ENCODE data around the gene MACROH2A1.
A peak's percentile ranks its signal among the peaks of the same experiment; 100 is the strongest.

Gene MACROH2A1

DNA sequence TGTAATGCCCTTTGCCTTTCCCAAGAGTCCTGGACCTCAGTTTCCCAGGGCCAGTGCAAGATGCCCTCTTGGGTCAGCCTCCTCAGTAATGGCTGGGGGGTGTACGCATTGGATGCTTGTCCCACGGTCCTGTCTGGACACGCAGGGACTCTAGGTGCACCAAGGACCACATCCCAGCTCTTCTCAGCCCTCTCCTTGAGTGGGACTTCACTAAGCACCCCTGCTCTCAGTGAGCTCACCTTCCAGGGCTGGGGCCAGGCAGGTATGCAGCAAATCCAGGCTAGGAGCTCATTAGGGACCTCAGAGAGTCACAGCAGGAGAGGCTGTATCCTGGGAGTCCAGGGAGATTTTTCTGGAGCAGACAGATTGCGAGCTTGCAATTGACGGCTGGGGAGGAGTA is 59.8 kb downstream of the MACROH2A1 start:
- in situ Hi-C loops (cut with HindIII; ENCODE audit: low sequenced_read_pairs) = no loop called here
- no peak for DNase-seq (ENCODE audit: low read depth)
- TF ChIP-seq, protein P1, sequence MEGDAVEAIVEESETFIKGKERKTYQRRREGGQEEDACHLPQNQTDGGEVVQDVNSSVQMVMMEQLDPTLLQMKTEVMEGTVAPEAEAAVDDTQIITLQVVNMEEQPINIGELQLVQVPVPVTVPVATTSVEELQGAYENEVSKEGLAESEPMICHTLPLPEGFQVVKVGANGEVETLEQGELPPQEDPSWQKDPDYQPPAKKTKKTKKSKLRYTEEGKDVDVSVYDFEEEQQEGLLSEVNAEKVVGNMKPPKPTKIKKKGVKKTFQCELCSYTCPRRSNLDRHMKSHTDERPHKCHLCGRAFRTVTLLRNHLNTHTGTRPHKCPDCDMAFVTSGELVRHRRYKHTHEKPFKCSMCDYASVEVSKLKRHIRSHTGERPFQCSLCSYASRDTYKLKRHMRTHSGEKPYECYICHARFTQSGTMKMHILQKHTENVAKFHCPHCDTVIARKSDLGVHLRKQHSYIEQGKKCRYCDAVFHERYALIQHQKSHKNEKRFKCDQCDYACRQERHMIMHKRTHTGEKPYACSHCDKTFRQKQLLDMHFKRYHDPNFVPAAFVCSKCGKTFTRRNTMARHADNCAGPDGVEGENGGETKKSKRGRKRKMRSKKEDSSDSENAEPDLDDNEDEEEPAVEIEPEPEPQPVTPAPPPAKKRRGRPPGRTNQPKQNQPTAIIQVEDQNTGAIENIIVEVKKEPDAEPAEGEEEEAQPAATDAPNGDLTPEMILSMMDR (IDR thresholded peaks at IDR 0.05; ENCODE audit: low read depth, low read length, missing control alignments) = no peak
- H3K4me3 ChIP-seq (ENCODE audit: low read depth, low read length) = no peak overlapping the region

DNA sequence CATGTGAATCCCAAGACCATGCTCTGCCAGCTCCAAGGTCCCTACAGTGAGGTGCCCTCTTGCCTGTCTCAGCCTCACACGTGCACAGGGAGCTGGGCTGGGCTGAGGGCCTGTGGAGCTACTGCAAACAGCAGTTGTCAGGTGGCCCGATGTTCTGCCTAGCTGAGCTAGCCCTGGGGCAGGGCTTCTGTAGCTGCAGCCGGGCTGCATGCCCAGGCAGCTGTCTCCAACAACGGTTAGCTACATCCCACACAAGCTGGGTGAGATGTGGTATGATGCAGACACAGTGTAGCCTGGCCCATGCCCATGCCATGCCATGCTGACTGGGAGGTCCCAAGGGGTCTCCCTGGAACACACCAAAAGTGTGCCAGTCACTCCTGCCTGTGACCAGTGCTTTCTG is 62.0 kb downstream of the MACROH2A1 start:
- no peak for DNase-seq (ENCODE audit: low read depth)
- in situ Hi-C loops (cut with HindIII; ENCODE audit: low sequenced_read_pairs) = no loop called here
- TF ChIP-seq, protein P1 (IDR thresholded peaks at IDR 0.05; ENCODE audit: low read depth, low read length, missing control alignments) = no peak
- H3K4me3 ChIP-seq (ENCODE audit: low read depth, low read length) = no peak overlapping the region

DNA sequence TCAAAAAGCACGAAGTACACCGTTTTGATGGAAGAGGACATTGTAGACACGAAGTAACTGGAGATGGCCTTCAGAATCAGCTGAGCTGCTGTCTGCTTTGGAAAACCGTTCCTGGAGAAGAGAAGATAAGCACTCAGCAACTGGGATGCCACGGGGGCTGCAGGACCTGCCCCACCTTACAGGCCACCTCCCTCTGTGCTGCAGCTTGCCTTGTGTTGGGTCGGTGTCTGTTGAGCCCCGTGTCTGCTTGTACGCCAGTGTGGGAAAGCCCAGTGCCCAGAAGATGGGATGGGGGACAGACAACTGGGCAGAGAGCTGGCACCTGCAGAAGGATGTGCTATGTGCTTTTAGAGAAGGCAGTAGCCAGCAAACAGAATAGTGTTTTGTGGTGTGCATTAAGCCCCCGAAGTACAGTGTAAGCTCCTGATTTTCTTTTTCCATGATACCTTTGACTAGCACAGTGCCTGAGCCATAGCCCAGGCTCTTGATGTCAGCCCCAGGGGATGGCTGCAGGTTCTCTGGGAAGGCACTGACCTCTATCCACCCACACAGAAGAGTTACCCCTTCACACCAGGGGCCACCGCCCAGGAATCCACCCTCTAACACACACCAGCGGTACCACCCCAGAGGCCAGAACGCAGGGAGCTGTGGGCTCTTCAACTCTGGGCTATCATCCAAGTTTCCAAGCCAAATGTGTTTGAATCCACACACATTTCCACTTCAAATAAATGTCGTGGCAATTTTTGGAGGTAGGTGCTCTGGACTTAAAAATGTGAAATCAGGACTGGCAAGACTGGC is 63.8 kb downstream of the MACROH2A1 start:
- no peak overlapping the region for H3K4me3 ChIP-seq (ENCODE audit: low read depth, low read length)
- TF ChIP-seq, protein P1 (IDR thresholded peaks at IDR 0.05; ENCODE audit: low read depth, low read length, missing control alignments) = no peak
- in situ Hi-C loops (cut with HindIII; ENCODE audit: low sequenced_read_pairs) = no loop called here
- peak; percentile 36 for DNase-seq (ENCODE audit: low read depth)

DNA sequence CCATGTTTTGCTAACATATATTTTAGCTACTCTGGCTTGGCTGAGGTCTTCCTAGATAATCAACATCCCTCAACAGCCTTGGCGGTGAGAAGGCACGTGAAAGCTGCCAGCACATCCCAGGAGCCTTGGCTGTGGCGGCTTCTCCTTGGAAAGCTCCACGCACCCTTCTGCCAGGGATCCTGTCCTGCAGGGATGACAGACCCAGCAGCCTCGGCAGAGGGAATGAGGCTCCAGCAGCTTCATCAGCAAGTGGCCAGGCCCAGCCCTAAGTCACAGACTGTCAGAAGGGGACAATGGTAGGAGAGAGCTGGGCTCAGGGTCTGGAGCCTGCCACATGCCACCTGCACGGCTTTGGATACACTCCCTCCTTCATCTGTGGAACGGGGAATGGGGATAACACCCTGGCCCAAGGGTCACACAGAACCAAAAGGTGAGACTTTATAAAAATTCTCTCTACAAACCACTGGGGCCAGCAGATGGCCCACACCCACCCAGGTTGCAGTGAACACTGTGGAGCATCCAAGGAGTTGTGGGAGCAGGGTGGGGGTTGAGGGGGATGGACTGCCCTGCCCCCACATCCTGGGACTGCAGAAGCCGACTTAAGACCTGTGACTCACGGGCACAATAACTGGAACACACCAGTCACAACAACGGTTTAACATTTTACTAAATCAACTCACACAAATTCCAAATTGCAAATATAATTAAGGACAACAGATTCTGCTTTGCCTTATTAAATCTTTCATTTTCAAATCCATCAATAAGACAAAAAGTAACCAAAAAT is 65.1 kb downstream of the MACROH2A1 start:
- no peak for DNase-seq (ENCODE audit: low read depth)
- TF ChIP-seq, protein P1 (IDR thresholded peaks at IDR 0.05; ENCODE audit: low read depth, low read length, missing control alignments) = no peak
- in situ Hi-C loops (cut with HindIII; ENCODE audit: low sequenced_read_pairs) = no loop called here
- no peak overlapping the region for H3K4me3 ChIP-seq (ENCODE audit: low read depth, low read length)

DNA sequence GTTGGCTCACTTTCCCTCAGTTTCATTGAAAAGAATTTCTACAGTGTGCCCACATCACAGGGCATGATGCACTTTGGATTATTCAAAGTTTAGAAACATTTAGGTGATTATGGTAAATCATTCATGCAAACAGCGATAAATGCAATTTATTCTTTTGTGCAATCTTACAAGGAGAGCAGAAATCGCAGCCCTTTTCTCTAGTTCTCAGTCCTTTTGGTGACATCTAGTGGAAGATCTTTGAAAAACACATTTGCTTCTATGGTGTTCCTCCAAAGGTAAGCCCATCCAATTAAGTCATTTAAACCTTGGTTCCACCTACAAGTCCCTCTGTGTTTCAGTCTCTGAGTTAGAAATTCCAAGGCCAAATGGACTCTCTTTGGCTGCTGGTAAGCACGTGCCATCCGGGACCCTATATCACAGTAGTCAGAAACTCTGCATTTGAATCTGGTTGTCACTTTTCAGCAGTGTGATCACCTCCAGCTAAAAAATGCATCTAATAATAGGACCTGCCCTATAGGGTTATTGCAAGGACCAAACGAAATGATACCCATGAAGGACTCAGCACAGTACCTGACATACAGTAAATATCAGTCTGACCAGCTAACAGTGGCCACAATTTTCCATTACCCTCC is 66.4 kb downstream of the MACROH2A1 start:
- in situ Hi-C loops (cut with HindIII; ENCODE audit: low sequenced_read_pairs) = no loop called here

DNA sequence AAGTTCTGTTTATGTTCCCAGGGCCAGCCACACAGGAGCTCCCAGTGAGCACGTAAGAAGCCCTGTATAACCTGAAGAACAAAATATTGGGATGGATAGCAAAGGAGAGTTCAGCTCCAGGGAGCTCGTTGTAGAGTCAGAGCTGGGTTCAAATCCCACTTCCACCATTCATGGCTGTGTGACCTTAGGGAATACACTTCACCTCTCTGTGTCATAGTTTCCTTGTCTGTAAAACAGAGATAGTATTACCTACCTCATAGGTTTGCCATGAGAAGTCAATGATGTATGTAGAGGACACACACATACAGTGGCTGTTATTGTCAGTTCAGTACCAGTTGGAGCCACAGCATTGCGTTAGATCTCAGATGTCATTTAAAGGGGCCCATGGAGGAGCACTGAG is 67.4 kb downstream of the MACROH2A1 start:
- TF ChIP-seq, protein P1 (IDR thresholded peaks at IDR 0.05; ENCODE audit: low read depth, low read length, missing control alignments) = no peak
- H3K4me3 ChIP-seq (ENCODE audit: low read depth, low read length) = no peak overlapping the region
- in situ Hi-C loops (cut with HindIII; ENCODE audit: low sequenced_read_pairs) = no loop called here
- DNase-seq (ENCODE audit: low read depth) = no peak

More for the DNA sequence above, 66.4 kb downstream of the MACROH2A1 start:
- TF ChIP-seq, protein P1 (IDR thresholded peaks at IDR 0.05; ENCODE audit: low read depth, low read length, missing control alignments) = peak; percentile 60
- peak; percentile 62 for DNase-seq (ENCODE audit: low read depth)
- H3K4me3 ChIP-seq (ENCODE audit: low read depth, low read length) = no peak overlapping the region
